Measurements from ENCODE around the gene NUDT3. TPM values are rescaled to one million over a fixed set of nuclear protein-coding genes. Genes with fewer than 3 reads are reported as not detected.

The NUDT3 gene
- total RNA-seq, 1 experiment from 2014 or later = 25.2 TPM

GRCh38 chr6:34388421-34388820, 4.0 kb downstream of the NUDT3 start:
- H3K4me1 ChIP-seq (ENCODE audit: control insufficient read depth in 1 of 2, insufficient read depth in 2 of 2, low read length in 2 of 2) = peaks cover 19 to 34% of the 10 kb centered on the region in 2 experiments
- ChIA-PET POLR2A (no interaction called here), RAD21 (ENCODE audit: low non-redundant PET in 1 of 2, low total read pairs in 2 of 2, uncharacterized antibody in 2 of 2, unreplicated experiment in 2 of 2) (interaction anchor here in 1 of 2 experiments (1.1 kb wide), 1 partner anchor 193 kb away, joined by 3 read pairs; no protein-coding TSS in a partner anchor), CTCF (no interaction called here)
- H3K27ac ChIP-seq (ENCODE audit: low read depth, low read length) = no peak overlapping the region
- H3K9me3 ChIP-seq (ENCODE audit: control insufficient read depth in 1 of 2, insufficient read depth in 1 of 2, low read depth in 1 of 2, low read length in 2 of 2) = no peaks in the 10 kb centered on the region
- peaks cover 12% of the 10 kb centered on the region; the same call in 1 of the 2 replicates for H4K20me1 ChIP-seq (ENCODE audit: insufficient read depth)
- no peak overlapping the region for H2AFZ ChIP-seq (ENCODE audit: low read depth, low read length, poor library complexity, severe bottlenecking)
- H3K79me2 ChIP-seq (ENCODE audit: insufficient read depth, low read length) = peaks cover 90% of the 10 kb centered on the region
- DNase-seq (ENCODE audit: low read depth, low spot score) (no peak), ATAC-seq (no peak)
- no peak overlapping the region for H3K9ac ChIP-seq (ENCODE audit: low read length)
- H3K4me2 ChIP-seq (ENCODE audit: low read length) = no peak overlapping the region
- no peak overlapping the region for H3K4me3 ChIP-seq (replicated peaks in 1 of 2; ENCODE audit: low read depth in 1 of 2, low read length in 2 of 2)
- TF ChIP-seq ZNF274 (IDR thresholded peaks at IDR 0.05; ENCODE audit: low read depth, low read length) (no peak), JUND (IDR thresholded peaks at IDR 0.05) (no peak), RAD21 (IDR thresholded peaks at IDR 0.05; ENCODE audit: low read depth) (no peak), MAX (IDR thresholded peaks at IDR 0.05) (no peak), POLR2A (IDR thresholded peaks at IDR 0.05; ENCODE audit: borderline replicate concordance, extremely low read depth, insufficient read depth, insufficient read length) (no peak), SP1 (IDR thresholded peaks at IDR 0.05; ENCODE audit: low read depth) (no peak), YY1 (IDR thresholded peaks at IDR 0.05; ENCODE audit: extremely low read depth, insufficient replicate concordance, low read depth, low read length) (no peak), ZFX (IDR thresholded peaks at IDR 0.05) (no peak), CEBPB (IDR thresholded peaks at IDR 0.05; ENCODE audit: low read depth) (no peak), POLR2AphosphoS5 (IDR thresholded peaks at IDR 0.05; ENCODE audit: low read depth, low read length) (no peak), ELF1 (IDR thresholded peaks at IDR 0.05; ENCODE audit: borderline replicate concordance, low read depth) (no peak), ZBTB33 (IDR thresholded peaks at IDR 0.05; ENCODE audit: extremely low read depth, insufficient replicate concordance, low read length) (no peak), CBX3 (IDR thresholded peaks at IDR 0.05; ENCODE audit: low read depth) (no peak), REST (IDR thresholded peaks at IDR 0.05; ENCODE audit: low read depth) (no peak), SRF (IDR thresholded peaks at IDR 0.05; ENCODE audit: low read depth) (no peak)
- H3K9me2 ChIP-seq (ENCODE audit: insufficient read depth) = no peaks in the 10 kb centered on the region
- H3K36me3 ChIP-seq (ENCODE audit: control insufficient read depth in 1 of 2, insufficient read depth in 2 of 2, low read length in 2 of 2) = no peaks in the 10 kb centered on the region
- intact Hi-C loops (cut with micrococcal nuclease) = no loop called here
- BruUV-seq (replicated peaks) = no TSS peak
- H3K27me3 ChIP-seq (ENCODE audit: insufficient read depth, low read length) = no peaks in the 10 kb centered on the region

Measured in HCT116 (cell line).